CD4-positive, alpha-beta memory T cell (primary cell): ENCODE data around the gene TMEM150B. TPM values are rescaled to one million over a fixed set of nuclear protein-coding genes. Genes with fewer than 3 reads are reported as not detected.

ENCODE experiments used
- CTCF ChIA-PET: fragments of 350-600 bp; sonication (Branson Sonifier 250); formaldehyde crosslinking; loops from one replicate; lab custom pipeline; 2021; ENCODE audit warnings: inconsistent platforms; ENCODE audit not compliant: partially characterized antibody; lab: Charles Lee
- POLR2A ChIA-PET: fragments of 350-600 bp; sonication (Branson Sonifier 250); formaldehyde crosslinking; loops from one replicate; lab custom pipeline; 2021; ENCODE audit not compliant: partially characterized antibody; lab: Charles Lee
- DNase-seq, 5 donors: peaks; one replicate each; pipeline versions ENCODE4 v3.0.0 to v3.0.0-alpha.2; 2020 to 2022; ENCODE audit warnings: mixed read lengths in 1 of 5
- H3K27ac ChIP-seq: one replicate; pipeline ENCODE4 v1.7.0; 2013; ENCODE audit warnings: low read depth, low read length
- H3K27me3 ChIP-seq: 2 replicates; pipeline ENCODE4 v1.7.0; 2013; ENCODE audit warnings: mild to moderate bottlenecking, low read length, moderate library complexity; ENCODE audit not compliant: insufficient read depth
- H3K36me3 ChIP-seq: 2 replicates; pipeline ENCODE4 v1.7.0; 2013; ENCODE audit warnings: mild to moderate bottlenecking, low read length, moderate library complexity; ENCODE audit not compliant: insufficient read depth
- H3K4me1 ChIP-seq: 2 replicates; pipeline ENCODE4 v1.7.0; 2013; ENCODE audit warnings: mild to moderate bottlenecking, low read length, moderate library complexity; ENCODE audit not compliant: insufficient read depth
- H3K4me3 ChIP-seq, 2 donors: one replicate each; pipeline ENCODE4 v1.7.0; 2013; ENCODE audit warnings: low read length in 2 of 2, mild to moderate bottlenecking in 1 of 2
- H3K9me3 ChIP-seq, 2 donors: one replicate each; pipeline ENCODE4 v1.7.0; 2013; ENCODE audit warnings: low read length in 2 of 2, control low read depth in 1 of 2; ENCODE audit not compliant: control insufficient read depth in 1 of 2
- H3K27ac Mint-ChIP-seq, 7 donors: one replicate each; pipeline ENCODE4 v1.8.0; 2020 to 2021; ENCODE audit warnings: mixed read lengths in 7 of 7, mild to moderate bottlenecking in 6 of 7, inconsistent platforms in 3 of 7, moderate library complexity in 3 of 7
- H3K27me3 Mint-ChIP-seq, 2 donors: one replicate each; pipeline ENCODE4 v1.8.0; 2020 to 2021; ENCODE audit warnings: mixed read lengths in 2 of 2
- H3K36me3 Mint-ChIP-seq, 2 donors: one replicate each; pipeline ENCODE4 v1.8.0; 2020 to 2021; ENCODE audit warnings: mixed read lengths in 2 of 2, inconsistent platforms in 1 of 2, mild to moderate bottlenecking in 1 of 2
- H3K4me1 Mint-ChIP-seq, 4 donors: one replicate each; pipeline ENCODE4 v1.8.0; 2020 to 2021; ENCODE audit warnings: mixed read lengths in 4 of 4, mild to moderate bottlenecking in 1 of 4
- H3K4me3 Mint-ChIP-seq, 8 donors: one replicate each; pipeline ENCODE4 v1.8.0; 2020 to 2021; ENCODE audit warnings: mixed read lengths in 8 of 8, mild to moderate bottlenecking in 7 of 8, moderate library complexity in 6 of 8, inconsistent platforms in 3 of 8
- H3K9me3 Mint-ChIP-seq, 8 donors: one replicate each; pipeline ENCODE4 v1.8.0; 2020 to 2021; ENCODE audit warnings: mixed read lengths in 8 of 8, mild to moderate bottlenecking in 5 of 8, inconsistent platforms in 3 of 8, moderate library complexity in 1 of 8
- intact Hi-C: fragments of 100-400 bp; cut with micrococcal nuclease; formaldehyde crosslinking; loops from one replicate; pipeline ENCODE4 v1.15.1; 2023
- polyA plus RNA-seq, 2 donors: library from polyadenylated mRNA; unstranded; fragments of 300-500 nt; fragmentation: Illumina TruSeq; gene quantifications; one replicate each; pipeline ENCODE4 v1.2.3, GENCODE V29; 2021
- total RNA-seq, 2 experiments: library from RNA; stranded (reverse); gene quantifications; one replicate each; pipeline ENCODE4 v1.2.3, GENCODE V29; 2021

TMEM150B gene
- total and polyA plus RNA-seq, 4 experiments from 2014 or later: 0.87 to 1.3 TPM; not detected in 2

DNA sequence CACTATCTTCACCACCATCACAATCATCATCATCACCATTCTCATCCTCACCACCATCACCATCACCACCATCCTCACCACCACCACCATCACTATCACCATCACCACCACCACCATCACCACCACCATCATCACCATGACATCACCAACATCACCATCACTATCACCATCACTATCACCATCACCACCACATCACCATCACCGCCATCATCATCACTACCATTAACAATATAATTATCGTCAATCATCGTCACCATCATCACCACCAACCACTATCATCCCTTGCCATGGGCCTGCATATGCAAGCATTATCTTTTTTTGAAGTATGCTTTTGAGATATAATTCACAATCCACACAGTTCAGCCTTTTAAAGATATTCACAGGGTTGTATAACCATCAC lies 58.7 kb downstream of the TMEM150B start:
- H3K27ac Mint-ChIP-seq: peak overlapping the region in 3 of 7 donors; percentile 7 to 68 (median 24)
- no peak overlapping the region for H3K4me3 ChIP-seq
- intact Hi-C loops: no loop called here

DNA sequence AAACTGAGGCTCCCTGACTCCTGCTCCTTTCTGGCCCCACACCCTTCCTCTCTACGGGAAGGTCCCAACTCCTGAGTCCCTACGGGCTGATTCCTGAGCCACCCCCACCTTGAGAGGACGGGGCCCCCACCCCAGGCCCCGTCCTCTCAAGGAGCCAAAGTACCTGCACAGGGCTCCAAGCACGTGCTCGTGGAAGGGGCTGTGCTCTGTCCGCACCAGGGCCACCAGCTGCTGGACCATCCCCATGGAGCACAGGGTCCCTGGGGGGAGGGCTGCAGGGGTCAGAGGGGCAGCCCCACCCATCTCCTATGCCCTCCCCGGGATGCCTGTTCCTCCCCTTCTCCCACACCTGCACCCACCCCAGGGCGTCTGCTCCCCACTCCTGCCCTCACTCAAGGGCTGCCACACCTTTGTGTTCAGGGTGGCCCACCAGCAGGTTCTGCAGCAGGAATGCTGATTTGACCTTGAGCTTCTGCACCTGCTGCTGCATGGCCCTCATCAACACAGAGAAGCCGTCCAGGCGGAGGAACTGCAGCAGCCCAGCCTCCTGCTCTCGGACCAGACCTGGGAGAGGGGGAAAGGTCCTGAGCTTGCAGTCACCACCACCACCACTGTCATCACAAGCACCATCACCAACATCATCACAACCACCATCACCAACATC lies 59.3 kb downstream of the TMEM150B start:
- Mint-ChIP-seq H3K27me3 (no peaks in the 10 kb centered on the region), H3K4me3 (no peak overlapping the region), H3K27ac (peak overlapping the region in 2 of 7 donors; percentile 24 to 68), H3K4me1 (peaks cover 0 to 9% (median 5%) of the 10 kb centered on the region in 4 donors), H3K36me3 (peaks cover 11 to 37% of the 10 kb centered on the region in 2 donors), H3K9me3 (peaks cover 0 to 3% (median 0%) of the 10 kb centered on the region in 8 donors)
- Histone ChIP-seq H3K4me1 (no peaks in the 10 kb centered on the region), H3K27ac (no peak overlapping the region), H3K36me3 (peaks cover 9% of the 10 kb centered on the region), H3K27me3 (no peaks in the 10 kb centered on the region), H3K4me3 (no peak overlapping the region), H3K9me3 (no peaks in the 10 kb centered on the region)
- intact Hi-C loops: no loop called here
- POLR2A ChIA-PET: no interaction called here
- CTCF ChIA-PET: no interaction called here
- DNase-seq: no peak

More for the DNA sequence above, 58.7 kb downstream of the TMEM150B start:
- ChIA-PET CTCF (no interaction called here), POLR2A (interaction anchor here (1.0 kb wide), 1 partner anchor 10 kb away, joined by 5 read pairs; no protein-coding TSS in a partner anchor)
- Histone ChIP-seq H3K27me3 (no peaks in the 10 kb centered on the region), H3K27ac (no peak overlapping the region), H3K4me1 (no peaks in the 10 kb centered on the region), H3K9me3 (no peaks in the 10 kb centered on the region), H3K36me3 (peaks cover 9% of the 10 kb centered on the region)
- peaks cover 0 to 10% (median 5%) of the 10 kb centered on the region in 4 donors for H3K4me1 Mint-ChIP-seq
- peaks cover 13 to 38% of the 10 kb centered on the region in 2 donors for H3K36me3 Mint-ChIP-seq
- no peak for DNase-seq
- no peaks in the 10 kb centered on the region for H3K27me3 Mint-ChIP-seq
- H3K4me3 Mint-ChIP-seq: no peak overlapping the region
- peaks cover 0 to 3% (median 0%) of the 10 kb centered on the region in 8 donors for H3K9me3 Mint-ChIP-seq

DNA sequence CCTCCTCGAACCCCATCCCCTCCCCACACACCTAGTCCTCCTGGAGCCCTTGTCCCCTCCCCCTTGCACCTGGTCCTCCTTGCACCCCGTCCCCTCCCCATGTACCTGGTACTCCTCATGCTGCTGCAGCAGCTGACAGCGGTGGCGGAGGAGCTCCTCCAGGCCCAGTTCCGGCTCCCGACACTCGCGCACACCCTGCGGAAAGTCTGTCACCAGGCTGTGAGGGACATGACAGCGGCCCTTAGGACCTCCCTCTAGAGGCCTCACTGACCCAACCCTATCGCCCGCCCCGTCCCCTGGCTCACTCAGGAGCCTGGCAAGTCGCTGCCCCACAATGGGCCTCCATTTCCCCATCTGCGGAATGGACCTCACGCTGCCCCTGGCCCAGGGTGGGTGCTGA lies 60.0 kb downstream of the TMEM150B start:
- intact Hi-C loops: no loop called here
- H3K27me3 ChIP-seq: no peaks in the 10 kb centered on the region
- H3K27me3 Mint-ChIP-seq: no peaks in the 10 kb centered on the region
- ChIA-PET CTCF (no interaction called here), POLR2A (no interaction called here)
- peaks cover 9 to 32% of the 10 kb centered on the region in 2 donors for H3K36me3 Mint-ChIP-seq
- peaks cover 3% of the 10 kb centered on the region for H3K4me1 ChIP-seq
- no peak for DNase-seq
- H3K9me3 ChIP-seq: no peaks in the 10 kb centered on the region
- H3K4me3 Mint-ChIP-seq: no peak overlapping the region
- H3K27ac ChIP-seq: no peak overlapping the region
- peaks cover 3% of the 10 kb centered on the region for H3K36me3 ChIP-seq
- H3K4me3 ChIP-seq: no peak overlapping the region
- peaks cover 0 to 9% (median 8%) of the 10 kb centered on the region in 4 donors for H3K4me1 Mint-ChIP-seq
- H3K27ac Mint-ChIP-seq: no peak overlapping the region
- H3K9me3 Mint-ChIP-seq: peaks cover 0 to 3% (median 0%) of the 10 kb centered on the region in 8 donors

DNA sequence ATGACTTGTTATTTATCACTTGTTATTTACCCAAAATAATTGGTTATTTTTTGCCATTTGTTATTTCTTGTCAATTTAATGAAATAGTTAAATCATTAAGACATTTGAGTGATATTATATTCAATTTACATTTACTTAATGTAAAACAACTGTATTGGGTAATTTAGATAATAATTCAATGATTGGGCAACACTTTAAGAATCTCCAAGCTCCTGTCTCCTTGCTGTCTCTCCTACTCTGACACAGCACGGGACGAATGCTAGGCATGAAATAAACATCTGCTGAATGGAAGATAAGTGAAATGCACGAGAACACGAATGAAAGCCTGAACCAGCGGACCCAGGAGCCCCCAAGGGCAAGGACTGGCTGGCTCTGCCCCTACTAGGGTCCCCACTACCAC lies 60.6 kb downstream of the TMEM150B start:
- H3K27ac ChIP-seq: no peak overlapping the region
- no peak overlapping the region for H3K4me3 ChIP-seq
- POLR2A ChIA-PET: interaction anchor here (0.7 kb wide), 1 partner anchor 15 kb away, joined by 3 read pairs; the partner anchor contains the start of gene HSPBP1
- peaks cover 10% of the 10 kb centered on the region for H3K4me1 ChIP-seq
- Mint-ChIP-seq H3K9me3 (peaks cover 0 to 3% (median 0%) of the 10 kb centered on the region in 8 donors), H3K27ac (no peak overlapping the region), H3K36me3 (peaks cover 7 to 26% of the 10 kb centered on the region in 2 donors), H3K4me1 (peaks cover 3 to 12% (median 9%) of the 10 kb centered on the region in 4 donors), H3K4me3 (no peak overlapping the region), H3K27me3 (no peaks in the 10 kb centered on the region)
- no peaks in the 10 kb centered on the region for H3K36me3 ChIP-seq
- H3K27me3 ChIP-seq: no peaks in the 10 kb centered on the region
- CTCF ChIA-PET: no interaction called here
- no peaks in the 10 kb centered on the region for H3K9me3 ChIP-seq
- DNase-seq: no peak
- intact Hi-C loops: no loop called here

Other genes with a start within 250 kb of the TMEM150B start
- 1 to 10 TPM; 1.6 to 2.2 TPM for gene EPS8L1, start 249.5 kb downstream of the TMEM150B start, total RNA-seq
- gene EPS8L1, start 249.5 kb downstream of the TMEM150B start, polyA plus RNA-seq: under 1 TPM; 0.45 to 0.49 TPM
- gene PPP1R12C, start 207.7 kb downstream of the TMEM150B start, total RNA-seq: 100 to 1,000 TPM; 165 TPM
- gene PPP1R12C, start 207.7 kb downstream of the TMEM150B start, polyA plus RNA-seq: 1 to 10 TPM; 1.4 to 9.5 TPM
- not detected for gene TNNT1, start 176.1 kb downstream of the TMEM150B start, total RNA-seq
- not detected for gene TNNT1, start 176.1 kb downstream of the TMEM150B start, polyA plus RNA-seq
- gene TNNI3, start 167.6 kb downstream of the TMEM150B start, total RNA-seq: not detected
- gene TNNI3, start 167.6 kb downstream of the TMEM150B start, polyA plus RNA-seq: not detected
- not detected for gene DNAAF3, start 158.7 kb downstream of the TMEM150B start, total RNA-seq
- gene DNAAF3, start 158.7 kb downstream of the TMEM150B start, polyA plus RNA-seq: under 1 TPM in 1 of 2 donors, not detected in 1; 0.93 TPM
- not detected for gene SYT5, start 145.1 kb downstream of the TMEM150B start, total RNA-seq
- gene SYT5, start 145.1 kb downstream of the TMEM150B start, polyA plus RNA-seq: under 1 TPM; 0.29 to 0.59 TPM
- gene PTPRH, start 115.8 kb downstream of the TMEM150B start, total RNA-seq: not detected
- gene PTPRH, start 115.8 kb downstream of the TMEM150B start, polyA plus RNA-seq: not detected
- 10 to 100 TPM; 19.7 to 22.1 TPM for gene TMEM86B, start 96.6 kb downstream of the TMEM150B start, total RNA-seq
- gene TMEM86B, start 96.6 kb downstream of the TMEM150B start, polyA plus RNA-seq: 1 to 10 TPM in 1 of 2 donors, not detected in 1; 3.5 TPM
- gene PPP6R1, start 66.3 kb downstream of the TMEM150B start, total RNA-seq: 100 to 1,000 TPM; 161 to 162 TPM
- gene PPP6R1, start 66.3 kb downstream of the TMEM150B start, polyA plus RNA-seq: 100 to 1,000 TPM in 1 of 2 donors, 10 to 100 TPM in 1; 22.9 to 107 TPM
- gene HSPBP1, start 45.2 kb downstream of the TMEM150B start, total RNA-seq: 10 to 100 TPM; 17.9 to 18.5 TPM
- gene HSPBP1, start 45.2 kb downstream of the TMEM150B start, polyA plus RNA-seq: 10 to 100 TPM; 35.7 to 38.7 TPM
- gene BRSK1, start 41.3 kb downstream of the TMEM150B start, total RNA-seq: 1 to 10 TPM; 1.4 to 1.7 TPM
- gene BRSK1, start 41.3 kb downstream of the TMEM150B start, polyA plus RNA-seq: not detected
- gene KMT5C, start 14.5 kb upstream of the TMEM150B start, total RNA-seq: 10 to 100 TPM; 23.1 to 23.5 TPM
- gene KMT5C, start 14.5 kb upstream of the TMEM150B start, polyA plus RNA-seq: 1 to 10 TPM in 1 of 2 donors, under 1 TPM in 1; 0.60 to 1.5 TPM
- under 1 TPM in 1 of 2 experiments, not detected in 1; 0.38 TPM for gene COX6B2, start 29.4 kb upstream of the TMEM150B start, total RNA-seq
- gene COX6B2, start 29.4 kb upstream of the TMEM150B start, polyA plus RNA-seq: not detected
- gene GARIN5B, start 37.9 kb upstream of the TMEM150B start, total RNA-seq: not detected
- not detected for gene GARIN5B, start 37.9 kb upstream of the TMEM150B start, polyA plus RNA-seq
- gene IL11, start 45.1 kb upstream of the TMEM150B start, total RNA-seq: under 1 TPM; 0.32 to 0.47 TPM
- not detected for gene IL11, start 45.1 kb upstream of the TMEM150B start, polyA plus RNA-seq
- not detected for gene TMEM190, start 51.5 kb upstream of the TMEM150B start, total RNA-seq
- gene TMEM190, start 51.5 kb upstream of the TMEM150B start, polyA plus RNA-seq: not detected
- 1 to 10 TPM; 9.6 to 9.9 TPM for gene TMEM238, start 59.0 kb upstream of the TMEM150B start, total RNA-seq
- gene TMEM238, start 59.0 kb upstream of the TMEM150B start, polyA plus RNA-seq: 1 to 10 TPM in 1 of 2 donors, not detected in 1; 2.4 TPM
- 1,000 to 10,000 TPM; 3,136 to 3,159 TPM for gene RPL28, start 60.6 kb upstream of the TMEM150B start, total RNA-seq
- gene RPL28, start 60.6 kb upstream of the TMEM150B start, polyA plus RNA-seq: 100 to 1,000 TPM; 257 to 784 TPM
- gene UBE2S, start 82.4 kb upstream of the TMEM150B start, total RNA-seq: 10 to 100 TPM; 18.0 to 21.6 TPM
- 10 to 100 TPM; 24.2 to 25.4 TPM for gene UBE2S, start 82.4 kb upstream of the TMEM150B start, polyA plus RNA-seq
- gene SHISA7, start 118.0 kb upstream of the TMEM150B start, total RNA-seq: not detected
- gene SHISA7, start 118.0 kb upstream of the TMEM150B start, polyA plus RNA-seq: not detected
- gene ISOC2, start 136.3 kb upstream of the TMEM150B start, total RNA-seq: 10 to 100 TPM in 1 of 2 experiments, 1 to 10 TPM in 1; 9.9 to 13.7 TPM
- gene ISOC2, start 136.3 kb upstream of the TMEM150B start, polyA plus RNA-seq: 10 to 100 TPM; 24.7 to 29.4 TPM
- gene C19orf85, start 139.4 kb upstream of the TMEM150B start, total RNA-seq: not detected
- gene C19orf85, start 139.4 kb upstream of the TMEM150B start, polyA plus RNA-seq: not detected
- gene ZNF628, start 151.3 kb upstream of the TMEM150B start, total RNA-seq: 1 to 10 TPM; 8.1 to 9.1 TPM
- gene ZNF628, start 151.3 kb upstream of the TMEM150B start, polyA plus RNA-seq: under 1 TPM in 1 of 2 donors, not detected in 1; 0.47 TPM
- 1 to 10 TPM; 2.7 to 3.1 TPM for gene NAT14, start 159.8 kb upstream of the TMEM150B start, total RNA-seq
- 1 to 10 TPM; 2.6 to 3.2 TPM for gene NAT14, start 159.8 kb upstream of the TMEM150B start, polyA plus RNA-seq
- gene SSC5D, start 163.1 kb upstream of the TMEM150B start, total RNA-seq: under 1 TPM; 0.20 to 0.36 TPM
- gene SSC5D, start 163.1 kb upstream of the TMEM150B start, polyA plus RNA-seq: not detected
- not detected for gene SBK2, start 211.8 kb upstream of the TMEM150B start, total RNA-seq
- not detected for gene SBK2, start 211.8 kb upstream of the TMEM150B start, polyA plus RNA-seq
- not detected for gene SBK3, start 220.2 kb upstream of the TMEM150B start, total RNA-seq
- gene SBK3, start 220.2 kb upstream of the TMEM150B start, polyA plus RNA-seq: not detected